Keratinocyte (primary cell): Measurements from ENCODE around the gene NRXN2. TPM values are rescaled to one million over a fixed set of nuclear protein-coding genes. Genes with fewer than 3 reads are reported as not detected.

ENCODE experiments used
- DNase-seq: peaks from one replicate; pipeline ENCODE4 v3.0.0-alpha.2; 2011; ENCODE audit warnings: low read depth, missing footprints, low spot score
- FAIRE-seq: peaks from 2 replicates; lab custom pipeline; 2011; peaks lifted over from hg19 to GRCh38; lab: Jason Lieb, UNC
- H2AFZ ChIP-seq: 2 replicates; pipeline ENCODE4 v1.6.0; 2012; ENCODE audit warnings: low read length, control low read depth, inconsistent platforms; ENCODE audit not compliant: control insufficient read depth
- H3K27ac ChIP-seq: 2 replicates; pipeline ENCODE4 v1.5.1; 2011; ENCODE audit warnings: low read length; ENCODE audit not compliant: control insufficient read depth, insufficient read depth
- H3K27me3 ChIP-seq: 3 replicates; pipeline ENCODE4 v1.6.0; 2011; ENCODE audit warnings: low read length; ENCODE audit not compliant: control insufficient read depth, insufficient read depth; ENCODE audit errors: extremely low read depth
- H3K36me3 ChIP-seq, 2 experiments: 2 replicates in 1 of 2; 3 replicates in 1 of 2; pipeline ENCODE4 v1.5.1; 2011; ENCODE audit warnings: low read length in 2 of 2, mild to moderate bottlenecking in 1 of 2; ENCODE audit not compliant: control insufficient read depth in 2 of 2, insufficient read depth in 2 of 2; ENCODE audit errors: extremely low read depth in 1 of 2
- H3K4me1 ChIP-seq: 3 replicates; pipeline ENCODE4 v1.5.1; 2011; ENCODE audit warnings: low read length; ENCODE audit not compliant: control insufficient read depth, insufficient read depth; ENCODE audit errors: extremely low read depth
- H3K4me2 ChIP-seq: 3 replicates; pipeline ENCODE4 v1.6.0; 2011; ENCODE audit warnings: low read depth, low read length; ENCODE audit not compliant: control insufficient read depth, insufficient read depth; ENCODE audit errors: extremely low read depth
- H3K4me3 ChIP-seq, 3 experiments: fragments of 200-600 bp in 1 of 3; sonication (generic) in 1 of 3; 2 replicates in 2 of 3; 3 replicates in 1 of 3; pipeline ENCODE4 v1.5.1; 2011 to 2016; ENCODE audit warnings: low read length in 3 of 3, mild to moderate bottlenecking in 3 of 3, control low read depth in 2 of 3, inconsistent platforms in 1 of 3, low read depth in 1 of 3, mixed read lengths in 1 of 3, mixed run types in 1 of 3, moderate library complexity in 1 of 3; ENCODE audit not compliant: control insufficient read depth in 2 of 3, insufficient read depth in 2 of 3; ENCODE audit errors: extremely low read depth in 1 of 3
- H3K79me2 ChIP-seq: 2 replicates; pipeline ENCODE4 v1.6.0; 2012; ENCODE audit warnings: low read length; ENCODE audit not compliant: control insufficient read depth, insufficient read depth
- H3K9ac ChIP-seq: 3 replicates; pipeline ENCODE4 v1.6.0; 2011; ENCODE audit warnings: low read length; ENCODE audit not compliant: control insufficient read depth, insufficient read depth; ENCODE audit errors: extremely low read depth
- H3K9me1 ChIP-seq: 3 replicates; pipeline ENCODE4 v1.6.0; 2011; ENCODE audit warnings: low read length; ENCODE audit not compliant: control insufficient read depth, insufficient read depth; ENCODE audit errors: extremely low read depth
- H3K9me3 ChIP-seq: 2 replicates; pipeline ENCODE4 v1.5.1; 2012; ENCODE audit warnings: low read depth, low read length; ENCODE audit not compliant: control insufficient read depth
- H4K20me1 ChIP-seq: 3 replicates; pipeline ENCODE4 v1.6.0; 2011; ENCODE audit warnings: low read length; ENCODE audit not compliant: control insufficient read depth, insufficient read depth; ENCODE audit errors: extremely low read depth
- CTCF ChIP-seq, 3 experiments: IDR thresholded peaks in 1 of 3; conservative IDR thresholded peaks in 1 of 3; optimal IDR thresholded peaks in 1 of 3; 2 replicates in 2 of 3; 3 replicates in 1 of 3; pipeline versions ENCODE3 to v1.5.1; 2011; ENCODE audit warnings: low read length in 3 of 3, mild to moderate bottlenecking in 3 of 3, moderate library complexity in 2 of 3, control low read depth in 1 of 3, inconsistent platforms in 1 of 3; ENCODE audit not compliant: insufficient read depth in 2 of 3; ENCODE audit errors: extremely low read depth in 1 of 3
- EZH2 ChIP-seq: IDR thresholded peaks from one replicate; pipeline ENCODE4 v1.6.1; 2012; ENCODE audit warnings: inconsistent platforms, mild to moderate bottlenecking, low read length, moderate library complexity
- dilution Hi-C: fragments of 300-500 bp; cut with MboI; formaldehyde crosslinking; loops from one replicate; pipeline ENCODE4 v1.7.0; 2020; ENCODE audit warnings: low sequenced_read_pairs; ENCODE audit not compliant: extremely low pct_ligation_motif_present
- polyA plus RNA-seq, 5 experiments: library from polyadenylated mRNA; depleted of rRNA in 3 of 5; stranded (reverse) in 3 of 5; stranded (forward) in 1 of 5; unstranded in 1 of 5; fragments of >200 nt; gene quantifications; 1 replicate in 1 of 5; 2 replicates in 3 of 5; 3 replicates in 1 of 5; pipeline versions ENCODE4 v1.2.1 to v1.2.3, GENCODE V29; 2011 to 2012; ENCODE audit warnings: missing spikeins in 2 of 5, low read depth in 1 of 5, low replicate concordance in 1 of 5

The NRXN2 gene
- polyA plus RNA-seq, 1 donor (not counting 4 experiments of a cell fraction or from before 2014, with no cell fraction given): not detected

GRCh38 chr11:64696045-64696444 lies 27.0 kb downstream of the NRXN2 start:
- H4K20me1 ChIP-seq: no peaks in the 10 kb centered on the region
- H3K79me2 ChIP-seq: no peaks in the 10 kb centered on the region
- H2AFZ ChIP-seq: no peak overlapping the region
- FAIRE-seq: no peak
- H3K4me2 ChIP-seq: no peak overlapping the region
- dilution Hi-C loops: no loop called here
- H3K27me3 ChIP-seq: peaks cover 57% of the 10 kb centered on the region
- no peaks in the 10 kb centered on the region for H3K4me1 ChIP-seq
- no peaks in the 10 kb centered on the region for H3K9me1 ChIP-seq
- DNase-seq: no peak
- no peak overlapping the region for H3K9ac ChIP-seq
- H3K9me3 ChIP-seq: no peaks in the 10 kb centered on the region
- no peak overlapping the region for H3K4me3 ChIP-seq
- TF ChIP-seq EZH2 (no peak), CTCF (optimal IDR thresholded peaks at IDR 0.05 in 1 of 3, IDR thresholded peaks at IDR 0.05 in 1 of 3, conservative IDR thresholded peaks at IDR 0.05 in 1 of 3; ENCODE audit: extremely low read depth in 1 of 3, insufficient read depth in 2 of 3, low read length in 3 of 3) (no peak)
- no peak overlapping the region for H3K27ac ChIP-seq
- no peaks in the 10 kb centered on the region for H3K36me3 ChIP-seq

GRCh38 chr11:64695548-64695947 lies 27.4 kb downstream of the NRXN2 start:
- H3K9ac ChIP-seq: no peak overlapping the region
- H3K27me3 ChIP-seq: peaks cover 57% of the 10 kb centered on the region
- H3K4me3 ChIP-seq: no peak overlapping the region
- DNase-seq: no peak
- no peak overlapping the region for H2AFZ ChIP-seq
- H3K9me1 ChIP-seq: no peaks in the 10 kb centered on the region
- H3K79me2 ChIP-seq: no peaks in the 10 kb centered on the region
- no peaks in the 10 kb centered on the region for H3K9me3 ChIP-seq
- dilution Hi-C loops: no loop called here
- H4K20me1 ChIP-seq: no peaks in the 10 kb centered on the region
- H3K36me3 ChIP-seq: no peaks in the 10 kb centered on the region
- H3K27ac ChIP-seq: no peak overlapping the region
- no peak for TF ChIP-seq EZH2
- no peak for TF ChIP-seq CTCF (optimal IDR thresholded peaks at IDR 0.05 in 1 of 3, IDR thresholded peaks at IDR 0.05 in 1 of 3, conservative IDR thresholded peaks at IDR 0.05 in 1 of 3; ENCODE audit: extremely low read depth in 1 of 3, insufficient read depth in 2 of 3, low read length in 3 of 3)
- H3K4me2 ChIP-seq: no peak overlapping the region
- no peak for FAIRE-seq
- no peaks in the 10 kb centered on the region for H3K4me1 ChIP-seq
